AG09319 (cell line): ENCODE data around the gene VCAN.

Source experiments
- DNase-seq: peaks from one replicate; pipeline ENCODE4 v3.0.0-alpha.2; 2010; ENCODE audit warnings: low read depth; ENCODE audit errors: extremely low read depth
- TF ChIP-seq, protein P1 (sequence below): IDR thresholded peaks from 2 replicates; pipeline ENCODE4 v1.5.1; 2011; ENCODE audit warnings: low read depth, mild to moderate bottlenecking, inconsistent platforms, low read length, moderate library complexity

The VCAN gene

DNA sequence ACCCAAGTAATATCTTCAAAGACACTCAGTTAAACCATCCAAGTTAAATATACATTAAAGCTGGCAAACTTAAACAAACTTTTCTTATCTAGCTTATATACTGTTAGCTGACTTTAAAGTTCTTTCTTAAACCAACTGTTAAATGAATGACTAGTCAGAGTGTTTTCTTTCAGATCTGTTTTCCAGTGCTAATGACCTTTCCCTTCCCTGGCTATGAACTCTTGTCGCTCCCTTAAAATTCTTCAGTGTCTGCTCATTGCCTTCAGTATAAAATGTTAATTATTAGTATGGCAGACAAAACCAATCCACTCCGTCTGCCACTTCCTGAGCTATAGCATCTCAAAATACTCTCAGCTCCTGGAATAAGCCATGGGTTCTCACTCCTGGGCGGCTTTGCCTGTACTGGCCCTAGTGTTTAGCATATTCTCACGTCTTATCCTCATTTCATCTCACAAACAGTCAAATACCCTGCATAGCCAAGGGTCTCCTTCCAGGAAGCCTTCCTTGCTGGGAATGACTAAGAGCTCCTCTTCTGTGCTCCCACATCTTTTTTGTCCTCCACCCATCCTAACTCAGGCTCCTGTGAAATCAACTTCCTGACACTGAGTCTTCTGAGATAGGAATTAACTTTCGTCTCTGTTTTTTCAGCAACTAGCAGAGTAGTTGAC, 87.7 kb downstream of the VCAN start:
- DNase-seq: no peak
- TF ChIP-seq, protein P1, sequence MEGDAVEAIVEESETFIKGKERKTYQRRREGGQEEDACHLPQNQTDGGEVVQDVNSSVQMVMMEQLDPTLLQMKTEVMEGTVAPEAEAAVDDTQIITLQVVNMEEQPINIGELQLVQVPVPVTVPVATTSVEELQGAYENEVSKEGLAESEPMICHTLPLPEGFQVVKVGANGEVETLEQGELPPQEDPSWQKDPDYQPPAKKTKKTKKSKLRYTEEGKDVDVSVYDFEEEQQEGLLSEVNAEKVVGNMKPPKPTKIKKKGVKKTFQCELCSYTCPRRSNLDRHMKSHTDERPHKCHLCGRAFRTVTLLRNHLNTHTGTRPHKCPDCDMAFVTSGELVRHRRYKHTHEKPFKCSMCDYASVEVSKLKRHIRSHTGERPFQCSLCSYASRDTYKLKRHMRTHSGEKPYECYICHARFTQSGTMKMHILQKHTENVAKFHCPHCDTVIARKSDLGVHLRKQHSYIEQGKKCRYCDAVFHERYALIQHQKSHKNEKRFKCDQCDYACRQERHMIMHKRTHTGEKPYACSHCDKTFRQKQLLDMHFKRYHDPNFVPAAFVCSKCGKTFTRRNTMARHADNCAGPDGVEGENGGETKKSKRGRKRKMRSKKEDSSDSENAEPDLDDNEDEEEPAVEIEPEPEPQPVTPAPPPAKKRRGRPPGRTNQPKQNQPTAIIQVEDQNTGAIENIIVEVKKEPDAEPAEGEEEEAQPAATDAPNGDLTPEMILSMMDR: no peak

DNA sequence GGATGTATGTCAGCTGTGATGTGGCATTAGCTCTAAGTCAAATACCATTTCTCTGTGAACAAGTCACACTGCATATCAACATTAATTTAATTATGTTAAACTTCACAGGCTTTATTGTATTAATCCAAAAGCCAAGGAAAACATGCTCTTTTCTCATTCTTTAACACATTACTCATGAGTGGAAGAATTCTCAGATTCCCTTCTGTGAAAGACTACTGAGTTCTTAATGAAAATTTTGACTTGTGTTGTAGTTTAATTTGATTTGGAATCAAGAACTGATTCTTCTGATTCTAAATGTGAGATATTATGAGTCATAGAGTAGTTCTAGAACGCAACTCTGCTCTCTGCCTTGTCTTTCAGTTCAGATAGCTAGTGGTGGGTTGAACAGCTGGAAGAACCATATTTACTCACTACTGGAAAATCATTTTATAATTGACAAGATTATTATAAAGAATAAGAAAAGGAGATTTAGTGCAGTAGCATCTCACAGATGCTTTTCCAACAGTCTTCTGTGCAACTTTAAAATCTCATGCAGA, 90.6 kb downstream of the VCAN start:
- TF ChIP-seq, protein P1: no peak
- no peak for DNase-seq

DNA sequence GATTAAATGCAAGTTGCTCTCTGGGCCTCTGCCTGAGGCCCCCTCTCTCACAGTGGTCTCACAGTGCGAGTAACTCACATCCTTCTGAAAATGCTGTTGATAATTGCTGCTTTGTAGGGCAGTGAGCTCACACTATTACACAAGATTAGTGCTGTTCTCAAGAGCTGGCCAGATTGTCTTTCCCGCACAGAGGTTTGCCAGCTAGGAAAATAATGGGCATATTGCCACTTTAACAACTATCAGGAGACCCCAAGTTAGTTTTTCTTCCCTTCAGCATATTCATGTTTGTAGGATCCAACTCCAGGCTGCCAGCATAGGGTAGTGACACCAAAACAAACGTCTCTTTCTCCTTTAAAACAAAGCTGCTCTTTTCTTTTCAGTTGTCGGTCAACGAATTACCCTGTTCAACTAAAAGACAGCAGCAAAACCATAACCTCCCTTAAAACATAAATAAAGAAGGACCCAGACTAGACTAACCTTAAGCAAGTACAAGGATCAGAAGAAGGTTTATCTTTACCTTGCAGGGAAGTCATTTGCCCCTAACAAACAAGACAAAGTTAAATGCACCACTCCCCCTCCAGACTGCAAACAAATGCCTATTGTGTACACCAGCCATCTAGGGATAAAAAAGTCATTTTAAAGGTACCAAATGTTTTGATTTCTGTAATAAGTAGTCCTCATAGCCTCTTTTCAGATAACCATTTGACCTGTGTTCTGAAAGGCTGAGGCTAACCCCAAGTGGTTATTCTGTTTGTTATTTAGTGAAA, 91.4 kb downstream of the VCAN start:
- TF ChIP-seq, protein P1: no peak
- DNase-seq: no peak

DNA sequence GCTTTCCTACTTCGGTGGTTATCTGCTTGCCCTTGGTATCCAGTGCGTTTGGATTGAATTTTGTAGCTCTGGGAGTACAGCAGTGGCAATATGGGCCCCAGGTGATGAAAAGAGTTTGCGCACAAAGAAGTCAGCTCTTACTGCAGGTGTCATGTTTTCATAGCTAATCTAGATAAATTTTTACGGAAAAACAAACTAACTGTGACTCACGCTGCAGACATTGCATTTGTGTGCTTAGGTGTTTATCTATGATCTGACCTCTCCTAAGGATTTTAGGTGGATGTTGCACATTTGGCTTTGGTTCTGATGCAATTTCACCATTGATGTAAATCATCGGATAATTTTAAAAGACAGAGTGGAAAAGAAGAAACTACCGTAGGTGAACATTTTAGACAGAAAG, 92.1 kb downstream of the VCAN start:
- no peak for DNase-seq
- TF ChIP-seq, protein P1: no peak

DNA sequence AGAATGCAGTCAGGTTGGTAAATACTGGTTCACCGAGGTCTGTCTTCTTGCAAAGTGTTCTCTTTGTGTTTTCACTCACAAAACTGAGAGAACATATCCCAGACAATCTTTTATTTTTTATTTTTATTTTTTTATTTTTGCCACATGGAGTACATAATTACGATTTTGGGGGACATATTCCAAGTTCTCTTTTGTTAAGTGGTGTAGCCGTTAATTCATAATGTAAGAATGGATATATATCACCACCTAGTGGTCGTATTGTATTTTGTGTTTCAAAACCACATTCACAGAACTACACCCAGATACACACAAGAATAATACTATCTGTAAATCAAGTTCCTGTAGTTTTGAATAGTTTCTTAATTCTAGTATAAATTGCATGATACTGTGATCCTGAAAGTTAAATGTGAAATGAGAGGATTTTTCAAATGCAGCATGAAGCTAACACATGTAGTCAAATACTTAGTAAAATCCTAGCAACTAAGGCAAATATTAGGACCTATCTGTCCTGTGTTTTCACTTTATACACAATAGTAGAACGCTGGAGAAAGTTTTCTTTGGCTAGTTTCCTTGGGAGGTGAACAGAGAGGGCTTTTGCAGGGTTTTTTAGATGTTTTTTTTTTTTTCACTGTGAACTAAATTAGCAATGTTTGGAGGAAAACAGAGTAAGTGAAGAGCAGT, 92.7 kb downstream of the VCAN start:
- TF ChIP-seq, protein P1: peak; percentile 38
- DNase-seq: no peak

DNA sequence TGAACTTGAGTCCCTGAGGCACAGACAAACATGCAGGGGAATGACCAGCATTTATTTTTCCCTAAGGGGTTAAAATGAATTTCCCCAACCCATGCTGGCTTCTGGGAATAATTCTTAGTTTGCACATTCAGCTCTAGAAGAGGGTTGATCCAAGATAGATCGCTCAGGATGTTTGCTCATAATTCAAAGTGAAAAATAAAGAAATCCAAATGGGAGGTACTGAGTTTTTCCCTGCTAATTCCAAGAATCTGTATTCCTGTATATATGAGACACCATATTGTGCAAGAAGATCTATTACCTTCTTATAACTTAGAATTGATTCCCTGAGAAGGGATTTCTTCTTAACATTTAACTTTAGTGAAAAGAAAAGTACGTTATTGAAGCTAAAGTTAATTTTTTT, 96.2 kb downstream of the VCAN start:
- DNase-seq: no peak
- TF ChIP-seq, protein P1: no peak

DNA sequence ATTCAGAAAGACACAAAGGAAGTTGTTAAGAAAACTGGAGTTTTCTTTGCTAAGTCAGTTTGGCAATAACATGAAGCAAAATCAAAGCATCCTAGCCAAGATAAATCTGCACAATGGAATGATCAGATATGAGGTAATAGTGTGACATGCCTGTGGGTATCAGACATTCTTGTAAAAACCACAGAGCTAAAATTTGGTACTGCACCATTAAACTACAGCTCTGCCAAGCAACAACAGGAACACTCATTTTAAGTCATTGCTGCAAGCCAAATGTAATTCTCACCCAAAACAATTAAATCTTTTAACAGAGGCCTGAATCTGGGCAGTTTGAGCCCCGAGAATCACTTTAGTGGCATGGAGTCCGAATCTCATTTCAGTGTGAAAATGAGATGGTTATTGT, 96.6 kb downstream of the VCAN start:
- TF ChIP-seq, protein P1: no peak
- peak; percentile 77 for DNase-seq
